Forelimb muscle (tissue), 1 donor: ENCODE measurements around the gene SEC22C. TPM values are rescaled to one million over a fixed set of nuclear protein-coding genes. Genes with fewer than 3 reads are reported as not detected.
"Not testable (repeated sequence)": the region's sequence is repeated elsewhere in the genome, so short reads cannot be mapped to it uniquely, and the experiment has no call there.

Experiments
- DNase-seq: peaks from one replicate; pipeline ENCODE4 v3.0.0-alpha.2; 2013; ENCODE audit warnings: low read depth
- polyA plus RNA-seq: library from polyadenylated mRNA; unstranded; fragments of 120-200 nt; gene quantifications from one replicate; pipeline ENCODE4 v1.2.1, GENCODE V29; 2013; ENCODE audit not compliant: insufficient read length

SEC22C gene, protein sequence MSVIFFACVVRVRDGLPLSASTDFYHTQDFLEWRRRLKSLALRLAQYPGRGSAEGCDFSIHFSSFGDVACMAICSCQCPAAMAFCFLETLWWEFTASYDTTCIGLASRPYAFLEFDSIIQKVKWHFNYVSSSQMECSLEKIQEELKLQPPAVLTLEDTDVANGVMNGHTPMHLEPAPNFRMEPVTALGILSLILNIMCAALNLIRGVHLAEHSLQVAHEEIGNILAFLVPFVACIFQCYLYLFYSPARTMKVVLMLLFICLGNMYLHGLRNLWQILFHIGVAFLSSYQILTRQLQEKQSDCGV
- 19.6 TPM for polyA plus RNA-seq

DNA sequence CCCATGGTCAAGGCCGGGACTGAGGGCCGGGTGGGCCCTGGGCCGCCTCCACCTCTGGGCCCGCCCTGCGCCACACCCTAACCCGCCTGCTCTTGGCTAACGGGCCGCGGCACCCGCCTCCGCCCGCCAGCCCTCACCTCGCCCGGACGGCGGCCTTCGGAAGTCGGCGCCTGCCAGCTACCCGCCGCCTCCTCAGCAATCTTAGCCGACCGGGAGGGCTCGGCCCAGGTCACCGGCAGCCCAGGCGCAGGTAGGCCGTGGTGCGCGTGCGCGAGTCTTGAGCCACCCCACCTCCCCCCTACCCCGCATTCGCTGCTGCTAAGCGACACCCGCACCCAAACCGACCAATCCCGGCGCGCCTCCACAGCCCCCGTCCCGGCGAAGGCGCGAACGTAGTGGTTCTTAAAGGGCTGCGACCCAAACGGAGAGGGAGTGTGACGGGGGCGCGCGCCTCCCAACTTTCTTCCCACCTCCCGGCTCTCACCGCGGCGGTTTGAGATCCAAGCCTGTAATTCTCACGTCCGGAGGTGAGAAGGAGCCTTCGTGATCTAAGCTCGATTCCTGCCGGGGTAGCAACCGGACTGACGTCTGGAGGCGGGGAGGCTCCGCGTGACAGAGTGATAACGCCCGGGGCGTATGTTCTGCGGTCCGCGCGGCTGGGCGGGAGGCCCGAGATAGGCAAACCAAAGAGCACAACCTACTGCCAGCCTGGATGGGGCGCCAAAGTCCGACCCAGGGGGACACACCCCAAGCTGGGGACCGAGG, at the start of gene SEC22C:
Gene SEC22C (minus strand): TSS at position 259 of the 765 bp plus-strand sequence. CDS start 12,921 bp downstream, outside the sequence.
- DNase-seq = peak; percentile 59

DNA sequence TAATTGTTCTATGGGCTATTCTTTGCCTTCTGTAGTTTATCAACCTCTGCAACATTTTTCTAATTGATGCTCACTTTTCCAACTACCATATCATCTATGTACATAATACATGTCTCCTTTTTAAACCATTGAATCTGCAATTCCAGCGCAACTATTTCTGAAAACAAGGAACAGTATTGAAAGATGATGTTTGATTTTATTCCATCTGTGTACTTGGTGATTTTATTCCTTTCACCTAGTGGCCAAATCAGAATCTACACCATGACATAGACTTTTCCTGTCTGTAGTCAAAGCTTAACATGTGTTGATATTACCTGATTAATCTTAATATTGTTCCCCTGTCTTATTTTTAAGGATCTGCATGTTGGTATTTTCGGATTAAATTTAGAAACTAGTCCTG, 31.7 kb upstream of the SEC22C start:
- DNase-seq = no peak

DNA sequence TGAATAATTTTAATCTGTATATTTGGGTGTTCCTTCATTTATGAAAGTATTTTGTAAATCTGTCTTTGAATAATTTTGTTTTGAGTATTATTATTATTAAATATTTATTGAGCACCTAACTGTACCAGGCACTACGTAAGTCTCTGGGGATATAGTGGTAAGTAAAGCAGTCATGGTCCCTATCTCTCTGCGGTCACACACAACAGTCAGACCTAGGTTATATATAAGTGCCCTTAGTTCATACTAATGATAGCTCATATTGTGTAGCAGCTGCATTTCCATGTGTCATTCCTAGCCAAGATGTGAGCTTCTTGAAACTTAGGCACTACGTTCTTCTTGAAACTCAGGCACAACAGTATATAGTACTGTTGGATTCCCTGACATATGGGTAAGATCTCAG, 31.2 kb upstream of the SEC22C start:
- DNase-seq = no peak

DNA sequence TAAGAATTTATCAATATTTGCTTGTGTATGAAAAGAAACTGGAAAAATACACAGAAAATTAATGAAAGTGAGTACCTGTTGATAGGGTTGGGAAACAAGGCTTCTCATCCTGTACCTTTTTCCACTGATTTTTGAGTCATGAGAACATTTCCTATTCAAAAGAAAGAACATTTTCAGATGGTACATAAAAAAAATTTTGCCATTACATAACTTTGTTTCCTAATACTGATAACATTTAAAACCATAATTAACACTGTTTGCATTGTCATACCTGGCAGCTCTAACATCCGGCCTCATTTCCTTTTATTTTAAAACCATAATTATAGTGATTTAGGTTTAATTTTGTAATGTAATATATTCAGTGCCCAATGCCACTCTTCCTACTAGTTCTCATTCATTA, 30.4 kb upstream of the SEC22C start:
- DNase-seq = no peak

DNA sequence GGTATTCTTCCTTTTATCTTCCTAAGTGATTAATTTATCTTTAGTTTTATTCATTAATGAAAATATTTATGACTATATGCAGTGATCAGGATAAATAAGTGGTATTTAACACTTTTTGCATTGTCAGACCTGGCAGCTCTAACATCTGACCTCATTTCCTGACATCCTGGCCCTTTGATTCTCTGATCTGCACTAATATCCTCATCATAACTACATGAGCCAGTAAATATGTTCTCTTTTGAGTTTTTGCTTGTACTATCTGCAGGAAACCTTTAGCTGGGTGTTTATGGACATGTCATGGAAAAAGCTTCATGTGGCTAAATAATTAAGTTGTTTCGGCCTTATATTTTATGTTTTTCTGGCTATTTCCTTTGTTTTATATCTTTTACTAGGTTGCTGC, 29.2 kb upstream of the SEC22C start:
- no peak for DNase-seq

DNA sequence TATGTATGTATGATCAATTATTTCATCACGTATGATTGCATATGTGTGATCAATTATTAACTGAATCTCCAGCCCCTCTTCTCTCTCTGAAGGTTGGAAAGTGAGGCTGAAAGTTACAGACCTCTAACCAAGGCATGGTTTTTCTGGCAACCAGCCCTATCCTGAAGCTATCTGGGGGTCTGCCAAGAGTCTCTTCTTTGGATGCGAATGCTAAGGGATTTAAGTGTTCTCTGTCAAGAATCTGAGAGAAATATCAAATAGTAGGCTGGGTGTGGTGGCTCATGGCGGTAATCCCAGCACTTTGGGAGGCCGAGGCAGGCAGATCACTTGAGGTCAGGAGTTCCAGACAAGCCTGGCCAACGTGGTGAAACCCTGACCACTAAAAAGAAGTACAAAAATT, 26.8 kb upstream of the SEC22C start:
- no peak for DNase-seq

DNA sequence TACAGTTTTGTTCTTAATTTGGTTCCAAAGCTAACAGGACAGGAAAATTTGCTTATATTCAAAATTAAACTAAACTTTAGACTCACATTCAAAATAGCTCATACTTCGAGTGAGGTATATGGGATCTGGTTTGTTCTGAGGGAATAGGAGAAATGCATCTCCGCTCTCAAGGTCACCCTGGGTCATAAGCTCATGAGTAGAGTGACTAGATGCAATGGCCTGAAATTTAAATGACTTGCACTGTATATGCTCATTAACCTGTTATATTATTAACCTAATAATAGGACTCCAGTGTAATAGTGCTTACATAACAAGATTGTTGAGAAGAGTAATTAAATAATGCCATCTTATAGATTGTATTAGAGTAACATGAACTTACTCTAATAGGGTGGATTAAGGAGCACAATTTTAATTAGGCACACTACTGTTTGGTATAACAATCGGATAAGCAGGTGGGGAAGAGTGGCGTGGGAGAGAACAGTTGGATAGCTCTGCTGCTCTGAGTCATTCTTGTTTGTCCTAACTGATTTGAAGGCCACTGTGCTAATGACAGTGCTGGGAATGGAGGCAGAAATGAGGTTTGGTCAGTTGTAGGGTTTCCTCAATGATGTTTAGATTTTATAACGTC, 23.9 kb upstream of the SEC22C start:
- no peak for DNase-seq

DNA sequence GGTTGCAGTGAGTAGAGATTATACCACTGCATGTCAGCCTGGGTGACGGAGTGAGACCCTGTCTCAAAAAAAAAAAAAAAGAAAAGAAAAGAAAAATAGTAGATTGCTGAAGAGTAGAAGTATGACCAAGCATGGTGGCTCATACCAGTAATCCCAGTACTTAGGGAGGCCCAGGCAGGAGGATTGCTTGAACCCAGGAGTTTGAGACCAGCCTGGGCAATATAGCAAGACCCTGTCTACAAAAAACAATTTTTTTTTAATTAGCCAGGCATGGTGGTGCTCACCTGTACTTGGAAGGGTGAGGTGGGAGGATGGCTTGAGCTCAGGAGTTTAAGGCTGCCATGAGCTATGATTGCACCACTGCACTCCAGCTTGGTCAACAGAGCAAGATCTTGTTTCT, 21.2 kb upstream of the SEC22C start:
- DNase-seq = no peak

DNA sequence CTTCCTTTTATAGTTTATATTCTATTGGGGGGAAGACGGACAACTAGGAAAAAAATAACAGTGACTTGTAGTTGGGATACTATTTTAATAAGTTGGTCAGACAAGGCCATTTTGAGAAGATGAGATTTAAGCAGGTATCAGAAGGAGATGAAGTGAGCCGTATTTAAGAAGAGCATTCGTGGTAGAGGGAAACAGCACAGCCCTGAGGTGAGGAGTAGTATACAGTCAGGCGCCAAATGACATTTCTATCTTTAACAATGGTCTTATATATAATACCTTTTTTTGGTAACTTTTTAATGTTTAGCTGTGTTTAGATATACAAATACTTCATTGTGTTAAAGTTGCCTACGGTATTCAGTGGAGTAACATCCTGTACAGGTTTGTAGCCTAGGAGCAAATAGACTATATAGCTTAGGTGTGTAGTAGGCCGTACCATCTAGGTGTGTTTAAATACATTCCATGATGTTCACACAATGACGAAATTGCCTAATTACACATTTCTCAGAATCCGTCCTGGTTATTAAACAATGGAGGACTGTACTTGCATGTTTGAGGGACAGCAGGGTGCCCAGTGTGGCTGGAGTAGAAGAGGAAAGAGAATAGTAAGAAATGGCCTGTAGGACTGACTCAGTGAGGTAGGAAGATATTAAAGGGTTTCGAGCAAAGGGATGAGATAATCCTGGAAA, 20.3 kb upstream of the SEC22C start:
- no peak for DNase-seq

DNA sequence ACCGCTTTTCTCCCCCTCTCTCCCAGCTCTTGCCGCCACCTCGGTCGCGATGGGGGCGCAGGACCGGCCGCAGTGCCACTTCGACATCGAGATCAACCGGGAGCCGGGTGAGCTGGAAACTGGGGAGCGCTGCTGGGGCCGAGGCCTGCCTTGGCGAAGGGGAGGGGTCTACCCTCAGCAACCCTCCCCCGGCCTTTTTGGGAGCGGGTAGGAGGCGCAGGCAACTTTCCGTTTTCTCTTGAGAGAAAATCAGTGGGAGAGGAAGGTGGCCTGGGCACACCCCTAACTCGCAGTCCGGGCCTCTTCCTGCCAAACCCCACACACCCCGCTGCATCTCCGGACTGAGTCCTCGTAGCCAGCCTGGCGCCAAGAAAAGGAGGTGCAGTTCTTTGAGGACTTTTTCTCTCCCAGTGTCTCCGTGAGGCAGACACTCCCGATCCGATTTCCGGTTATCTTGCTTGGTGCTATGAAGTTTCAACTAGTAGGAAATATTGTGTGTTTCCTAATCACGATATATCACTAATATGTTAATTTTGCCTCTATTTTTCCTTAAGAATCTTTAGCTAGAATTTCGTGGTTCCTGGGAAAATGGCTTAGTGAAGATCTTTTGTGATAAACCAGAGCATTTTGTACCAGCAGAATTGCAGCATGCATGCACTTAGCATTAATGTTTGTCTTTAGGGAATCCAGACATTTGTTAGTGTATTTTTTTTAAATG, 19.4 kb upstream of the SEC22C start:
- peak; percentile 28 for DNase-seq

DNA sequence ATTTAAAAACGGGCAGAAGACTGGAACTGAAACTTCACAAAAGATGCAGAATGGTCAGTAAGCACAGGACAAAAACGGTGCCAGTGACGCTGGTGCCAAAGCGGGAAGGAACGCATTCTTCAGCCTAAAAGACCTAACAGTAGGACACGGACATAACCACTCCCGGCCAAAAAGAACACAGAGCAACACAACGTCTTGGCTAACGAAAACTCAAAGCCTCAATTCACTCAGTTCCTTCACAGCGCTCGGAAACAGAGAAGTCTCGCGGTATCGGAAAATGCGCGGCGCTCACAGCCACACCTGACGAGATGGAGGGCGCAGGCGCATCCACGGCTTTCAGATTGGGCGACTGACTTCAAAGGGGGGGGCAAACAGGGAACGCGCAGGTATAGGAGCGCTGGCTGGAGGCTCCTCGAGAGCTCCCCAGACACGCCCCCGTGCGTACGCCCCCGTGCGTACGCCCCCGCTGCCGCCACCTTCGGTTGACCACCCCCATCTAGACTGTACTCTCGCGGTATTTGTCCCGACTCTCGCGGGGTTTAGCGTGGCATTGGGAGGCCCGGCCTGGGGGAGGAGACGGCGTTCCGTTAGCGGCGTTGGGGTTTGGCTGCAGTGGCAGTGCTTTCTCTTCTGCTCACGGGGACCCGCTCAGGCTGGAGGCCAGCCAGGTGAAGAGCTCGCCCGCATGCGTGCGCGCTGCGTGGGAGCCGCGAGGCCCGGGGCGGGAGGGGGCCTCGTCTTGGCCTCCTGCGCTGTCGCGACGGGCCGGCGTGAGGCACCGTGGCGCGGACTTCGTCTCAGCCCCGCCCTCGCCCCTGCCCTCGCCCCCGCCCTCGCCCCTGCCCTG, 18.6 kb upstream of the SEC22C start, which contains the start of gene NKTR:
Gene NKTR (plus strand): TSS at position 576 of the 847 bp plus-strand sequence. CDS start 321 bp downstream, outside the sequence.
- peak; percentile 90 for DNase-seq

DNA sequence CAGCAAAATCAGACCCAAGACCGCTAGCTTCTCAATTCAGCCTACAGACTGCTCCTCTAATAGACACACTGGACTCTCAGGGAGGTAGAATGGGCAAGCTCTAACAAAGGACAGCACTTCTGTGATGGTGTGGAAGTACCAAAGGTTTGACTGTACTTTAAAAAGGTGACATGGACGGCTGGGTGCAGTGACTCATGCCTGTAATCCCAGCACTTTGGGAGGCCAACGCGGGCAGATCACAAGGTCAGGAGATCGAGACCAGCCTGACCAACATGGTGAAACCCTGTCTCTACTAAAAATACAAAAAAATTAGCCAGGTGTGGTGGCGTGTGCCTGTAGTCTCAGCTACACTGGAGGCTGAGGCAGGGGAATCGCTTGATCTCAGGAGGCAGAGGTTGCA, 15.3 kb upstream of the SEC22C start:
- DNase-seq = not testable (repeated sequence)

DNA sequence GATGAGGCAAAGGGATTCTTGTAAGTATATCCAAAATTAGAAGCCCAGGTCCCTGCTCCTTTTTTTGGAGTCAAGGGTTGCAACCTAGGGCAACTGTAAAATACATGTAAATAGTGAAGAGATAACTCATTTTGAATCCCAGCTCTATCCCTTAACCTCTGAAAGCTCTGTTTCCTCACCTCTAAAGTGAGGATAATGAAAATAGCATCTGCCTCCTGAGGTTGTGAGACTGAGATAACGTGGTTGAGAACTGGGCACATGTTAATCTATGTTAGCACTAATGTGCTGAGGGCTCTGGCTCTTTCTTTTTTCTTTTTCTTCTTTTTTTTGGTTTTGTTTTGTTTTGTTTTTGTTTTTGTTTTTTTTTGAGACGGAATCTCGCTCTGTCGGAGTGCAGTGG, 13.9 kb upstream of the SEC22C start:
- no peak for DNase-seq

DNA sequence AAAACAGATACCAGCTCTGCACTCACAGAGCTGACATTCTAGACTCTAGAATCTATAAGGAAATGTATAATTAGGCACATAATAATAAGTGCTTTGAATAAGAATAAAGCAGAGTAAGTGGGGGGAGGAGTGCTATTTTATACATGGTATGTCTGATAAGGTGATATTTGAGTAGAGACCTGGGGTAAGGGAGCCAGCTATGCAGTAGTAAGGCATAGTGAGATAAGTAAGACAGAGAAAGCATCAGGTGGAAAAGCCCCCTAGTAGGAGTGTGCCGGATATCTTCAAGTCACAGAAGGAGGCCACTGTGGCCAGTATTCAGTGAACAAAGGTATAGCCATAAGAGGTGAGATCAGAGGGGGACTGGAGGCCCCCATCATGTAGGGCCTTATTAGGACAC, 11.9 kb upstream of the SEC22C start:
- no peak for DNase-seq

DNA sequence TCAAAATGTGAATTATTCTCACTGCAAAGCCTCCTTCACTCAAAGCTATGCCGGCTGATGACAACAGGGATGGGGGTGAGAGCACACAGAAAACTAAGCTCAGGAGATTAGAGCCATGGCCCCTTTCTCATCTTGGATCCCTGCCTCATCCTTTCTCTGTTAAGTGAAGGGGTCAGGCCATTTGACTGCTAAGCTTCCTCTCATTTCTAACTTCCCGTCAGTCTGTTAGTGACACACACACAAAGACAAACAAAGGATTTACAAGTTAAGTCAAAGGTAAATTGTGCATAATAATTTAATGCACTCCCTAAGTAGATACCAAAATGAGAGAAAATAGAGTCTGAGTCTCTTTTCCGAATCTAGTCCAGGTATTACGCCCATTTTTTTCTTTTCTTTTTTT, 10.0 kb upstream of the SEC22C start:
- DNase-seq = no peak

DNA sequence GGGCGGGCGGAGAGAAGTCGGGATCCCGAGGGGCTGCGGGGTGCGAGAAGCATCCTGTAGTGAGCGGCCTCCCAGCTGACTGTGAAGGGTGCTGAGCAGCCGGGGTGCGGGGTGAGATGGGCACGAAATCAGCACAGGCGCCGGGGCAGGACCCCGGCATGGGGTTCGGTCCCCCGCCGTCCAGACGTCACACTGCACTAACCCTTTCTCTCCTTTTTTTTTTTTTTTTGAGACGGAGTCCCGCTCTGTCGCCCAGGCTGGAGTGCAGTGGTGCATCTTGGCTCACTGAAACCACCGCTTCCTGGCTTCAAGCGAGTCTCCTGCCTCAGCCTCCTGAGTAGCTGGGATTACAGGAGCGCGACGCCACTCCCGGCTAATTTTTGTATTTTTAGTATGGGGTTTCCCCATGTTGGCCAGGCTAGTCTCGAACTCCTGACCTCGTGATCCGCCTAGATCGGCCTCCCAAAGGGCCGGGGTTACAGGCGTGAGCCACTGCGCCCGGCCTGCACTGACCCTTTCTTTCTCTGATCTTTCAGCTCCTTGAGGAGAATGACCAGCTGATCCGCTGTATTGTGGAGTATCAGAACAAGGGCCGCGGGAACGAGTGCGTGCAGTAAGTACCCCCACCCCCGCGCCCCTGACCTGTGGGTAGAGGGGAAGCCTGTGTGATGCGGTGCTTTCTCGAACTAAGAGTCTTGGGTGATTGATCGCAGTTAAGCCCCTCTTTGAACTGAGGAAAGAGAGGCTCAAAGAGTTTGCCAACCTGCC, 9.4 kb upstream of the SEC22C start:
- DNase-seq = no peak

DNA sequence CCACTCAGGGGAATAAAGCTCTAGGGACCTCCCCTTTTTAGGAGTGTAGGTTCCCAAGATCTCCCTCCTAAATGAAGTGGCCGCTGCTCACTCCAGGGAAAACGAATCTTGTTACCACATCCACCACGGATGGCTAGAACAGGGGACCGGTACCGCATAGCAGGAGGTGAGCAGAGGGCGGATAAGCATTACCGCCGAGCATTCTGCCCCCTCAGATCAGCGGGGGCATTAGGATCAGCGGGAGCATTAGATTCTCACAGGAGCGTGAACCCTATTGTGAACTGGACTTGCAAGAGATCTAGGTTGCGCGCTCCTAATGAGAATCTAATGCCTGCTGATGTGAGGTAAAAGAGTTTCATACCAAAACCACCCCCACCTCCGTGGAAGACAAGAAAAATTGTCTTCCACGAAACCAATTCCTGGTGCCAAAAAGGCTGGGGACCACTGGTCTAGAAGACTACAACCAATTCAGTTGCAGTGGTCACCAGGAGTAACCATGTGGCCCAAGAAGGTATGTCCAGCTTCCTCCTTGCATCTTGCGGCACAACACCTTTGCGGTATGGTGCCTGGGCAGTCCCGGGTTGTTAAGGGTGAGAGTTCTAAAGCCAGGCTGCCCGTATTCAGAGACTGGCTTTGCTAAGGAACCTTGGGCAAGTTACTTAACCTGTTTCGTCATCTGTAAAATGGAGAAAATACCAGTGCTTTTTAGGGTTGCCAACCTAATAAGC, 7.8 kb upstream of the SEC22C start:
- DNase-seq = no peak

DNA sequence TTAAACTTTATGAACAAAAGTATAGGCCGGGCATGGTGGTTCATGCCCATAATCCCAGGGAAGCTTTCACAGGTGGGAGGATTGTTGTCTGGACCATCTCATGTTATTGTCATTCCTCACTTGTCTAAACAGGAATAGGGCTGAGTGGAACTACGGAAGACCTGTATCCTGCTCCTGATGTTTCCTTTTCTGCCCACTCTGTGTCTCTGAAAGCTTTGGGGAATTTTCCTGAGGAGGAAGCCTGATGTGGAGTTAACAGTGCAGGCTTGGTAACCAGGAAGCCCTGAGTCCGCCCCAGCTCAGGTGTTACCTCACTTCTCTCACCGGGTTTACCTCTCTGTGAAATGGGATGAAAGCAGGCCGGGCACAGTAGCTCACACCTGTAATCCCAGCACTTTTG, 6.9 kb upstream of the SEC22C start:
- DNase-seq = no peak

DNA sequence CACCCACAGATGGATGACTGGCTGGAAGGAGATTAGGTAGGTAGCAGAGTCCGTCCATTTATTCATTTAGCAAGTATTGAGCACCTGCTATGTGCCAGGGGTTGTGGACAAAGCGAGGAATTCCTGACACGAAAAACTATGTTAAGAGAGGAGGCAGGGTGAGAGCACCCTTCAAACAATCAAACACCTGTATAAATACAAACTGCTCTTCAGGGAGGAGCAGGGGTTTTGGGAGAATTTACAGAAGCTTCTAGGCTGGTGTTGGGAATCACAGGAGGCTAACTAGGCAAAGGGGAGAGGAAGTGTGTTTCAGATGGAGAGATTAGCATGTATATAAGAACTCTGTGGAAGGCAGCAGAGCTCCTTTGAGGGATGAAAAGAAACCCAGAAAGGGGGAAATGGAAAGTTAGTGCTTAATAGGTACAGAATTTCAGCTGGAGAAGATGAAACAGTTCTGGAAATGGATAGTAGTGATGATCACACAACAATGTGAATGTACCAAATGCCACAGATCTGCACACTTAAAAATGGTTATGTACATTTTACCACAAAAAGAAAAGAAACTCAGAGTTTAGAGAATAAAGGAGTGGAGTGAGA, 805 bp upstream of the SEC22C start:
- DNase-seq = no peak
